ENCODE measurements around the gene SPEN.
A peak's percentile ranks its signal among the peaks of the same experiment; 100 is the strongest.

SPEN gene

GRCh38 chr1:15948595-15949452, 101.3 kb downstream of the SPEN start:
- peak; percentile 33 to 74 (median 66) for DNase-seq

GRCh38 chr1:15949453-15950245, 102.1 kb downstream of the SPEN start:
- peak; percentile 89 to 95 (median 91) for DNase-seq

- peak in 2 of 4 experiments; percentile 42 to 43 for DNase-seq
Measured at GRCh38 chr1:15950302-15950701, 102.8 kb downstream of the SPEN start.

- peak in 3 of 4 experiments; percentile 51 to 63 (median 59) for DNase-seq
Measured at GRCh38 chr1:15950763-15951295, 103.3 kb downstream of the SPEN start.

- DNase-seq = no peak
Measured at GRCh38 chr1:15951341-15952153, 104.0 kb downstream of the SPEN start.

- peak; percentile 67 to 85 (median 77) for DNase-seq
Measured at GRCh38 chr1:15952317-15953258, 105.1 kb downstream of the SPEN start.

- DNase-seq = no peak
Measured at GRCh38 chr1:15953294-15953771, 105.8 kb downstream of the SPEN start.

GRCh38 chr1:15953791-15954241, 106.3 kb downstream of the SPEN start:
- no peak for DNase-seq

- DNase-seq = no peak
Measured at GRCh38 chr1:15954316-15954715, 106.8 kb downstream of the SPEN start.

GRCh38 chr1:15955552-15955951, 108.0 kb downstream of the SPEN start:
- DNase-seq = no peak

- DNase-seq = no peak
Measured at GRCh38 chr1:15956150-15956549, 108.6 kb downstream of the SPEN start.

- no peak for DNase-seq
Measured at GRCh38 chr1:15957221-15958095, 110.0 kb downstream of the SPEN start.

- peak in 1 of 4 experiments; percentile 41 for DNase-seq
Measured at GRCh38 chr1:15958111-15958510, 110.6 kb downstream of the SPEN start.

GRCh38 chr1:15958793-15959192, 111.3 kb downstream of the SPEN start:
- DNase-seq = no peak

- no peak for DNase-seq
Measured at GRCh38 chr1:15959424-15959823, 111.9 kb downstream of the SPEN start.

GRCh38 chr1:15959827-15960446, 112.4 kb downstream of the SPEN start:
- no peak for DNase-seq

GRCh38 chr1:15960808-15961207, 113.3 kb downstream of the SPEN start:
- DNase-seq = no peak

- no peak for DNase-seq
Measured at GRCh38 chr1:15961492-15961891, 114.0 kb downstream of the SPEN start.

- DNase-seq = no peak
Measured at GRCh38 chr1:15962176-15962575, 114.7 kb downstream of the SPEN start.
